MM.1S (cell line): ENCODE measurements around the gene MRPS33.

ENCODE experiments used
- CTCF ChIP-seq: fragments of 300-600 bp; sonication (generic); IDR thresholded peaks from 2 replicates; pipeline ENCODE4 v1.5.1; 2016; ENCODE audit warnings: antibody characterized with exemption, low read length, mixed read lengths
- EZH2 ChIP-seq: fragments of 300-600 bp; sonication (generic); optimal IDR thresholded peaks from 2 replicates; pipeline ENCODE3; 2017; ENCODE audit warnings: low read depth, mild to moderate bottlenecking, antibody characterized with exemption, low read length, mixed read lengths
- EZH2phosphoT487 ChIP-seq: fragments of 300-600 bp; sonication (generic); IDR thresholded peaks from 2 replicates; pipeline ENCODE4 v1.6.1; 2018; ENCODE audit warnings: antibody characterized with exemption, low read length

GRCh38 chr7:141001122-141001521 is 13.6 kb downstream of the MRPS33 start:
- no peak for TF ChIP-seq CTCF
- no peak for TF ChIP-seq EZH2
- no peak for TF ChIP-seq EZH2phosphoT487
